Trophoblast cell (in vitro differentiated cells and primary cell): Measurements from ENCODE around the gene NRXN2.

ENCODE experiments used
- DNase-seq, 2 donors: peaks; one replicate each; pipeline ENCODE4 v3.0.0-alpha.2; 2016
- H2AFZ ChIP-seq: 2 replicates; pipeline ENCODE4 v1.6.1; 2013; ENCODE audit warnings: low read length, moderate library complexity, mild to moderate bottlenecking; ENCODE audit not compliant: insufficient read depth, poor library complexity
- H2AK5ac ChIP-seq: 2 replicates; pipeline ENCODE4 v1.6.1; 2013; ENCODE audit warnings: mild to moderate bottlenecking, low read length
- H2BK120ac ChIP-seq: 2 replicates; pipeline ENCODE4 v1.6.1; 2013; ENCODE audit warnings: low read length, mild to moderate bottlenecking, moderate library complexity; ENCODE audit not compliant: insufficient read depth, poor library complexity
- H2BK12ac ChIP-seq: 2 replicates; pipeline ENCODE4 v1.6.1; 2013; ENCODE audit warnings: mild to moderate bottlenecking, low read length, moderate library complexity
- H2BK5ac ChIP-seq: 2 replicates; pipeline ENCODE4 v1.6.1; 2013; ENCODE audit warnings: low read length, low read depth, moderate library complexity, mild to moderate bottlenecking; ENCODE audit not compliant: poor library complexity
- H3K14ac ChIP-seq: 2 replicates; pipeline ENCODE4 v1.6.1; 2013; ENCODE audit warnings: mild to moderate bottlenecking, low read length
- H3K18ac ChIP-seq: 2 replicates; pipeline ENCODE4 v1.6.1; 2013; ENCODE audit warnings: mild to moderate bottlenecking, low read length
- H3K23ac ChIP-seq: 2 replicates; pipeline ENCODE4 v1.6.1; 2013; ENCODE audit warnings: low read length
- H3K27ac ChIP-seq: 2 replicates; pipeline ENCODE4 v1.5.1; 2013; ENCODE audit warnings: low read depth, mild to moderate bottlenecking, inconsistent platforms, low read length, moderate library complexity
- H3K27me3 ChIP-seq: 2 replicates; pipeline ENCODE4 v1.6.1; 2013; ENCODE audit warnings: inconsistent platforms, mild to moderate bottlenecking, low read length, moderate library complexity; ENCODE audit not compliant: insufficient read depth
- H3K36me3 ChIP-seq, 2 experiments: 1 replicate in 1 of 2; 2 replicates in 1 of 2; pipeline ENCODE4 v1.6.1; 2013; ENCODE audit warnings: low read length in 2 of 2, mild to moderate bottlenecking in 2 of 2, moderate library complexity in 1 of 2; ENCODE audit not compliant: insufficient read depth in 2 of 2, control insufficient read depth in 1 of 2
- H3K4ac ChIP-seq: 2 replicates; pipeline ENCODE4 v1.6.1; 2013; ENCODE audit warnings: low read depth, mild to moderate bottlenecking, low read length, moderate library complexity
- H3K4me1 ChIP-seq, 2 experiments: 1 replicate in 1 of 2; 2 replicates in 1 of 2; pipeline ENCODE4 v1.6.1; 2013; ENCODE audit warnings: low read length in 2 of 2, mild to moderate bottlenecking in 2 of 2, moderate library complexity in 1 of 2; ENCODE audit not compliant: insufficient read depth in 2 of 2, control insufficient read depth in 1 of 2
- H3K4me2 ChIP-seq: 2 replicates; pipeline ENCODE4 v1.6.1; 2013; ENCODE audit warnings: inconsistent platforms, mild to moderate bottlenecking, low read length, moderate library complexity
- H3K4me3 ChIP-seq: 2 replicates; pipeline ENCODE4 v1.5.1; 2013; ENCODE audit warnings: mild to moderate bottlenecking, low read depth, low read length, inconsistent platforms
- H3K79me1 ChIP-seq: one replicate; pipeline ENCODE4 v1.6.1; 2013; ENCODE audit warnings: low read length
- H3K79me2 ChIP-seq: 2 replicates; pipeline ENCODE4 v1.6.1; 2013; ENCODE audit warnings: low read length, mild to moderate bottlenecking; ENCODE audit not compliant: control insufficient read depth, insufficient read depth, poor library complexity
- H3K9ac ChIP-seq: 2 replicates; pipeline ENCODE4 v1.6.1; 2013; ENCODE audit warnings: mild to moderate bottlenecking, low read length
- H3K9me3 ChIP-seq: 2 replicates; pipeline ENCODE4 v1.6.1; 2013; ENCODE audit warnings: low read depth, mild to moderate bottlenecking, control low read depth, inconsistent platforms, low read length; ENCODE audit not compliant: insufficient read depth
- H4K12ac ChIP-seq: 2 replicates; pipeline ENCODE4 v1.6.1; 2013; ENCODE audit warnings: low read depth, mild to moderate bottlenecking, low read length, moderate library complexity
- H4K8ac ChIP-seq: 2 replicates; pipeline ENCODE4 v1.6.1; 2013; ENCODE audit warnings: low read depth, mild to moderate bottlenecking, low read length, moderate library complexity
- H4K91ac ChIP-seq: one replicate; pipeline ENCODE4 v1.6.1; 2013; ENCODE audit warnings: low read depth, mild to moderate bottlenecking, low read length, moderate library complexity
- WGBS: extraction: QIAGEN DNeasy Blood & Tissue Kit; methylation state at CpG from one replicate; pipeline ENCODE4 v1.1.7; 2013; ENCODE audit warnings: missing lambda C conversion rate; ENCODE audit not compliant: insufficient read length, insufficient coverage; ENCODE audit errors: extremely low coverage; 5-methylcytosine and 5-hydroxymethylcytosine counted together

NRXN2 gene

GRCh38 chr11:64631675-64632074 is 91.3 kb downstream of the NRXN2 start:
- no peaks in the 10 kb centered on the region for H3K79me1 ChIP-seq
- H3K14ac ChIP-seq: no peak overlapping the region
- H4K12ac ChIP-seq: no peak overlapping the region
- no peak overlapping the region for H2BK12ac ChIP-seq
- no peak overlapping the region for H2AK5ac ChIP-seq
- H2BK120ac ChIP-seq: no peak overlapping the region
- peaks cover 11% of the 10 kb centered on the region for H3K9me3 ChIP-seq
- no CpG with 5 or more reads among the region's 4 CpGs for WGBS
- no peak overlapping the region for H3K9ac ChIP-seq
- H4K91ac ChIP-seq: no peak overlapping the region
- H3K18ac ChIP-seq: no peak overlapping the region
- no peak for DNase-seq
- H3K23ac ChIP-seq: no peak overlapping the region
- H2BK5ac ChIP-seq: no peak overlapping the region
- no peaks in the 10 kb centered on the region for H3K36me3 ChIP-seq
- no peaks in the 10 kb centered on the region for H3K79me2 ChIP-seq
- no peak overlapping the region for H2AFZ ChIP-seq
- H3K4ac ChIP-seq: no peak overlapping the region
- no peak overlapping the region for H3K27ac ChIP-seq
- H3K4me1 ChIP-seq: no peaks in the 10 kb centered on the region
- H3K4me2 ChIP-seq: no peak overlapping the region
- no peak overlapping the region for H3K4me3 ChIP-seq
- peaks cover 13% of the 10 kb centered on the region for H3K27me3 ChIP-seq
- H4K8ac ChIP-seq: no peak overlapping the region

DNA sequence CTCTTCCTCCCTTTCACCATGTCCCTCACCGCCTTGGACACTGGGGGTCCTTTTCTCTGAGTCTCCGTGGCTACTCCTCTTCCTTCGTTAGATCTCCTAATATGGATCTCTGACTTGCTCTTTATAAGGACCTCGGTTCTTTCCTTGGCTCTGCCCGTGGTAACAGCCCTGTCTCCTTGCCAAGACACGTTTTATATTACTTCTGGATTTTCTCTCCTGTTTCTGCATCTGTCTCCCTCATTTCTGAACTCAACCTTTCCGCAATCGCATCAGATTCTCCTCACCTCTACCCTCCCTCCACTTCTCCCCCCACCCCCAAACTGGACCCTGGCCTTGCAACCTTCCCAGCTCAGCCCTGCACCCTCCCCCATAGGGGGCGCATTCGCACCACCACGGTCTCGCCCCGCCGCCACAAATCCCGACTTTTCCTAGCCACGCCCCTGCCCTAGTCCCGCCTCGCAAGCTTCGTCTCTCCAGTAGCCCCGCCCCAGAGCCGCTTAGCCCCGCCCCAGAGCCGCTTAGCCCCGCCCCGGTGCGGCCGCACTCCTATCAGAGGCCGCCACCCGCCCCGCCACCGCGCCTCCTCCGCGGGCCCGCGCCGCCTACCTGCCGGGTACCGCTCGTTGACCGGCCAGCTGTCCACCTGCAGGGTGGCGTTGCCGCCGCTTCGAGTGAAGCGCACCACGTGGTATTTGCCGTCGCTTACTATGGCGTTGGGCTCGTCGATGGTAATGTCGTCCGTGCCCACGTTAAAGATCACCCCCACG is 93.0 kb downstream of the NRXN2 start:
- WGBS: no CpG with 5 or more reads among the region's 56 CpGs
- DNase-seq: peak in 1 of 2 donors; percentile 28
- Histone ChIP-seq H2AFZ (no peak overlapping the region), H3K14ac (no peak overlapping the region), H3K9ac (no peak overlapping the region), H4K12ac (no peak overlapping the region), H4K8ac (no peak overlapping the region), H3K18ac (no peak overlapping the region), H3K4me3 (no peak overlapping the region), H2BK5ac (no peak overlapping the region), H3K4me2 (no peak overlapping the region), H3K79me2 (no peaks in the 10 kb centered on the region), H3K36me3 (no peaks in the 10 kb centered on the region), H2AK5ac (no peak overlapping the region), H3K4ac (no peak overlapping the region), H3K27ac (no peak overlapping the region), H3K27me3 (peaks cover 13% of the 10 kb centered on the region), H2BK12ac (no peak overlapping the region), H3K4me1 (no peaks in the 10 kb centered on the region), H3K23ac (no peak overlapping the region), H3K9me3 (peaks cover 8% of the 10 kb centered on the region), H3K79me1 (no peaks in the 10 kb centered on the region), H4K91ac (no peak overlapping the region), H2BK120ac (no peak overlapping the region)

DNA sequence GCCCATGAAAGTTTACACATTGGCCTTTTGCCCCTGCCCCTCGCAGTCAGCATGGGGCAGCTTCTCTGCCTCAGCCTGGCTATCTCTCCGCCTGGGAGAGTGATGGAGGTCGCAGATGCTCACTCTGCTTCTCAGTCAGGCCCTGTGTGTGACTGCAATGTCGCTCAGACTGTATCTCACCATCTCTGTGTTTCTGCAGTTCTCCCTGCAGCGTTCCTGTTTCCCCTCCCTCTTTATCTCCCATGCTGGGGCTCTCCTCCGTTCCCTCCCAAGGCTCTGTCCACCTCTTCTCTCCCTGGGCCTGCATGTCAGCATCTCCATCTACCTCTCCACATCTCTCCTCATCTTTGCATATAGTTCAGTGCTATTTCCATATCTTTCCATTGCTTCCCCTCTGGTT is 93.9 kb downstream of the NRXN2 start:
- no CpG with 5 or more reads among the region's 6 CpGs for WGBS
- no peak overlapping the region for H3K14ac ChIP-seq

GRCh38 chr11:64628596-64628995 is 94.4 kb downstream of the NRXN2 start:
- whole genome bisulfite sequencing: no CpG with 5 or more reads among the region's 2 CpGs
- H3K79me2 ChIP-seq: no peaks in the 10 kb centered on the region
- no peaks in the 10 kb centered on the region for H3K36me3 ChIP-seq
- no peak overlapping the region for H3K18ac ChIP-seq
- peaks cover 13% of the 10 kb centered on the region for H3K27me3 ChIP-seq
- no peak overlapping the region for H3K14ac ChIP-seq
- no peak overlapping the region for H3K9ac ChIP-seq
- DNase-seq: no peak
- no peak overlapping the region for H2BK5ac ChIP-seq
- H4K12ac ChIP-seq: no peak overlapping the region
- H2AK5ac ChIP-seq: no peak overlapping the region
- H3K4me1 ChIP-seq: no peaks in the 10 kb centered on the region
- no peak overlapping the region for H2BK120ac ChIP-seq
- no peak overlapping the region for H3K27ac ChIP-seq
- H4K91ac ChIP-seq: no peak overlapping the region
- H2AFZ ChIP-seq: no peak overlapping the region
- H4K8ac ChIP-seq: no peak overlapping the region
- no peak overlapping the region for H3K4me3 ChIP-seq
- H2BK12ac ChIP-seq: no peak overlapping the region
- no peak overlapping the region for H3K23ac ChIP-seq
- H3K4me2 ChIP-seq: no peak overlapping the region
- H3K9me3 ChIP-seq: peaks cover 8% of the 10 kb centered on the region
- no peak overlapping the region for H3K4ac ChIP-seq
- H3K79me1 ChIP-seq: no peaks in the 10 kb centered on the region

More for the DNA sequence above, 93.9 kb downstream of the NRXN2 start:
- H3K79me2 ChIP-seq: no peaks in the 10 kb centered on the region
- no peak overlapping the region for H2BK120ac ChIP-seq
- H2BK12ac ChIP-seq: no peak overlapping the region
- no peak overlapping the region for H2AFZ ChIP-seq
- no peak overlapping the region for H3K4me2 ChIP-seq
- H3K4me3 ChIP-seq: no peak overlapping the region
- H3K9ac ChIP-seq: no peak overlapping the region
- no peak overlapping the region for H4K91ac ChIP-seq
- H3K4me1 ChIP-seq: no peaks in the 10 kb centered on the region
- H2BK5ac ChIP-seq: no peak overlapping the region
- no peak overlapping the region for H4K8ac ChIP-seq
- no peak overlapping the region for H3K27ac ChIP-seq
- H2AK5ac ChIP-seq: no peak overlapping the region
- H3K4ac ChIP-seq: no peak overlapping the region
- peaks cover 8% of the 10 kb centered on the region for H3K9me3 ChIP-seq
- no peaks in the 10 kb centered on the region for H3K79me1 ChIP-seq
- no peak overlapping the region for H3K18ac ChIP-seq
- no peaks in the 10 kb centered on the region for H3K36me3 ChIP-seq
- peaks cover 13% of the 10 kb centered on the region for H3K27me3 ChIP-seq
- no peak for DNase-seq
- H4K12ac ChIP-seq: no peak overlapping the region
- no peak overlapping the region for H3K23ac ChIP-seq
